ENCODE data around the gene RNF166.

DNA sequence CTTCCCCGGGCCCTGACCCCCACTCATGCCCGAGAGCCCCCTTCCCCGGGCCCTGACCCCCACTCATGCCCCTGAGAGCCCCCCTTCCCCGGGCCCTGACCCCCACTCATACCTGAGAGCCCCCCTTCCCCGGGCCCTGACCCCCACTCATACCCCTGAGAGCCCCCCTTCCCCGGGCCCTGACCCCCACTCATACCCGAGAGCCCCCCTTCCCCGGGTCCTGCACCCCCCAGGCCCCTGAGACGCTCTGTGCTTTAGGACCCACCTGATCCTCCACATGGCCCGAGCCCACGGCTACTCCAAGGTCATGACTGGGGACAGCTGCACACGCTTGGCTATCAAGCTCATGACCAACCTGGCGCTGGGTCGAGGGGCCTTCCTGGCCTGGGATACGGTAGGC, 6.8 kb upstream of the RNF166 start:
- TF ChIP-seq, protein P1, sequence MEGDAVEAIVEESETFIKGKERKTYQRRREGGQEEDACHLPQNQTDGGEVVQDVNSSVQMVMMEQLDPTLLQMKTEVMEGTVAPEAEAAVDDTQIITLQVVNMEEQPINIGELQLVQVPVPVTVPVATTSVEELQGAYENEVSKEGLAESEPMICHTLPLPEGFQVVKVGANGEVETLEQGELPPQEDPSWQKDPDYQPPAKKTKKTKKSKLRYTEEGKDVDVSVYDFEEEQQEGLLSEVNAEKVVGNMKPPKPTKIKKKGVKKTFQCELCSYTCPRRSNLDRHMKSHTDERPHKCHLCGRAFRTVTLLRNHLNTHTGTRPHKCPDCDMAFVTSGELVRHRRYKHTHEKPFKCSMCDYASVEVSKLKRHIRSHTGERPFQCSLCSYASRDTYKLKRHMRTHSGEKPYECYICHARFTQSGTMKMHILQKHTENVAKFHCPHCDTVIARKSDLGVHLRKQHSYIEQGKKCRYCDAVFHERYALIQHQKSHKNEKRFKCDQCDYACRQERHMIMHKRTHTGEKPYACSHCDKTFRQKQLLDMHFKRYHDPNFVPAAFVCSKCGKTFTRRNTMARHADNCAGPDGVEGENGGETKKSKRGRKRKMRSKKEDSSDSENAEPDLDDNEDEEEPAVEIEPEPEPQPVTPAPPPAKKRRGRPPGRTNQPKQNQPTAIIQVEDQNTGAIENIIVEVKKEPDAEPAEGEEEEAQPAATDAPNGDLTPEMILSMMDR (conservative IDR thresholded peaks at IDR 0.05; ENCODE audit: low read depth, low read length): no peak
- TF ChIP-seq EZH2 (IDR thresholded peaks at IDR 0.05; ENCODE audit: borderline replicate concordance, low read depth, low read length, poor library complexity, severe bottlenecking): no peak
